ENCODE data around the gene PABPC3.

PABPC3 gene

GRCh38 chr13:25110956-25111584, 15.1 kb downstream of the PABPC3 start:
- no peak for DNase-seq (ENCODE audit: low read depth in 2 of 3, low spot score in 2 of 3)

GRCh38 chr13:25111585-25111956, 15.6 kb downstream of the PABPC3 start:
- no peak for DNase-seq (ENCODE audit: low read depth in 2 of 3, low spot score in 2 of 3)

- DNase-seq (ENCODE audit: low read depth in 2 of 3, low spot score in 2 of 3), result no peak
Measured at GRCh38 chr13:25112695-25113255, 16.8 kb downstream of the PABPC3 start.

- peak; percentile 12 to 40 (median 23) for DNase-seq (ENCODE audit: low read depth in 2 of 3, low spot score in 2 of 3)
Measured at GRCh38 chr13:25114220-25114619, 18.3 kb downstream of the PABPC3 start.

GRCh38 chr13:25116044-25116443, 20.1 kb downstream of the PABPC3 start:
- DNase-seq (ENCODE audit: low read depth in 2 of 3, low spot score in 2 of 3), result no peak

GRCh38 chr13:25117312-25117711, 21.4 kb downstream of the PABPC3 start:
- no peak for DNase-seq (ENCODE audit: low read depth in 2 of 3, low spot score in 2 of 3)

- no peak for DNase-seq (ENCODE audit: low read depth in 2 of 3, low spot score in 2 of 3)
Measured at GRCh38 chr13:25118378-25118905, 22.5 kb downstream of the PABPC3 start.

- no peak for DNase-seq (ENCODE audit: low read depth in 2 of 3, low spot score in 2 of 3)
Measured at GRCh38 chr13:25130944-25131343, 35.0 kb downstream of the PABPC3 start.

GRCh38 chr13:25131881-25132420, 36.0 kb downstream of the PABPC3 start:
- DNase-seq (ENCODE audit: low read depth in 2 of 3, low spot score in 2 of 3), result no peak

GRCh38 chr13:25132751-25133390, 36.9 kb downstream of the PABPC3 start:
- DNase-seq (ENCODE audit: low read depth in 2 of 3, low spot score in 2 of 3), result no peak

- DNase-seq (ENCODE audit: low read depth in 2 of 3, low spot score in 2 of 3), result no peak
Measured at GRCh38 chr13:25135896-25136295, 40.0 kb downstream of the PABPC3 start.

GRCh38 chr13:25136880-25137787, 41.2 kb downstream of the PABPC3 start:
- DNase-seq (ENCODE audit: low read depth in 2 of 3, low spot score in 2 of 3), result no peak

GRCh38 chr13:25137788-25138115, 41.8 kb downstream of the PABPC3 start:
- no peak for DNase-seq (ENCODE audit: low read depth in 2 of 3, low spot score in 2 of 3)

- DNase-seq (ENCODE audit: low read depth in 2 of 3, low spot score in 2 of 3), result no peak
Measured at GRCh38 chr13:25141042-25141441, 45.1 kb downstream of the PABPC3 start.

- DNase-seq (ENCODE audit: low read depth in 2 of 3, low spot score in 2 of 3), result no peak
Measured at GRCh38 chr13:25143706-25144105, 47.8 kb downstream of the PABPC3 start.

- no peak for DNase-seq (ENCODE audit: low read depth in 2 of 3, low spot score in 2 of 3)
Measured at GRCh38 chr13:25147638-25148401, 51.9 kb downstream of the PABPC3 start.

- DNase-seq (ENCODE audit: low read depth in 2 of 3, low spot score in 2 of 3), result no peak
Measured at GRCh38 chr13:25148402-25148771, 52.5 kb downstream of the PABPC3 start.

Data from activated CD8-positive, alpha-beta memory T cell treated with anti-CD3 and anti-CD28 coated beads for 48 hours (primary cell).